Mammary epithelial cell (primary cell): ENCODE measurements around the gene PARVB.

Source experiments
- CTCF ChIP-seq, 2 donors: IDR thresholded peaks in 1 of 2; conservative IDR thresholded peaks in 1 of 2; 2 replicates each; pipeline ENCODE4 v1.5.1; 2011 to 2012; ENCODE audit warnings: inconsistent platforms in 2 of 2, low read length in 2 of 2, mild to moderate bottlenecking in 2 of 2, control low read depth in 1 of 2, low read depth in 1 of 2; ENCODE audit not compliant: insufficient read depth in 1 of 2; ENCODE audit errors: extremely low read depth in 1 of 2
- EZH2 ChIP-seq: IDR thresholded peaks from 2 replicates; pipeline ENCODE4 v1.6.1; 2012; ENCODE audit warnings: low read length, inconsistent platforms, borderline replicate concordance

GRCh38 chr22:44193535-44193891, 169.4 kb downstream of the PARVB start:
- TF ChIP-seq CTCF (conservative IDR thresholded peaks at IDR 0.05 in 1 of 2, IDR thresholded peaks at IDR 0.05 in 1 of 2; ENCODE audit: extremely low read depth in 1 of 2, insufficient read depth in 1 of 2, low read depth in 1 of 2, low read length in 2 of 2): no peak
- TF ChIP-seq EZH2: no peak
